WTC11 (cell line): ENCODE results near the gene ANKRD62. TPM values are rescaled to one million over a fixed set of nuclear protein-coding genes. Genes with fewer than 3 reads are reported as not detected.

Experiments
- ATAC-seq: fragments of 200-7000 bp; cut with Tn5 transposase; 2 replicates; pipeline ENCODE4 v1.10.0; 2021; ENCODE audit warnings: mild to moderate bottlenecking, moderate library complexity
- CTCF ChIA-PET: fragments of 300-600 bp; sonication (Branson Sonifier 250); formaldehyde crosslinking; loops from one replicate; lab custom pipeline; 2021; ENCODE audit warnings: antibody characterized with exemption; lab: Charles Lee
- POLR2A ChIA-PET: fragments of 350-600 bp; sonication (Branson Sonifier 250); formaldehyde crosslinking; loops from one replicate; lab custom pipeline; 2021; ENCODE audit warnings: antibody characterized with exemption; lab: Charles Lee
- DNase-seq: peaks from one replicate; pipeline ENCODE4 v3.0.0; 2021; ENCODE audit warnings: low spot score
- H3K27ac Mint-ChIP-seq: 2 replicates; pipeline ENCODE4 v1.8.0; 2021; ENCODE audit warnings: mixed read lengths
- H3K27me3 Mint-ChIP-seq: 2 replicates; pipeline ENCODE4 v1.8.0; 2021; ENCODE audit warnings: low read depth, mild to moderate bottlenecking, moderate library complexity, mixed read lengths
- H3K36me3 Mint-ChIP-seq: 2 replicates; pipeline ENCODE4 v1.8.0; 2021; ENCODE audit warnings: mixed read lengths
- H3K4me1 Mint-ChIP-seq: 2 replicates; pipeline ENCODE4 v1.8.0; 2022; ENCODE audit warnings: mixed read lengths
- H3K4me3 Mint-ChIP-seq: 2 replicates; pipeline ENCODE4 v1.8.0; 2021; ENCODE audit warnings: mild to moderate bottlenecking, moderate library complexity, mixed read lengths
- H3K9me3 Mint-ChIP-seq: 2 replicates; pipeline ENCODE4 v1.8.0; 2021; ENCODE audit warnings: mixed read lengths
- ATF1 ChIP-seq: sonication (generic); formaldehyde crosslinking; IDR thresholded peaks from 2 replicates; pipeline ENCODE4 v1.8.1; 2023; ENCODE audit warnings: mild to moderate bottlenecking, moderate library complexity, missing genetic modification reagents
- FOXK1 ChIP-seq: sonication (generic); formaldehyde crosslinking; IDR thresholded peaks from 2 replicates; pipeline ENCODE4 v1.8.0; 2022; ENCODE audit warnings: mild to moderate bottlenecking, moderate library complexity, missing genetic modification reagents
- JUN ChIP-seq: sonication (generic); formaldehyde crosslinking; IDR thresholded peaks from 2 replicates; pipeline ENCODE4 v1.8.0; 2023; ENCODE audit warnings: mild to moderate bottlenecking, missing genetic modification reagents
- KAT7 ChIP-seq: sonication (generic); formaldehyde crosslinking; IDR thresholded peaks from 2 replicates; pipeline ENCODE4 v1.8.1; 2023; ENCODE audit warnings: missing genetic modification reagents, mild to moderate bottlenecking, borderline replicate concordance
- NFYB ChIP-seq: sonication (generic); formaldehyde crosslinking; conservative IDR thresholded peaks from 2 replicates; pipeline ENCODE4 v1.8.0; 2022; ENCODE audit warnings: low read depth, missing genetic modification reagents
- NR3C1 ChIP-seq: sonication (generic); formaldehyde crosslinking; conservative IDR thresholded peaks from 2 replicates; pipeline ENCODE4 v1.8.1; 2023; ENCODE audit warnings: low read depth, mild to moderate bottlenecking, missing genetic modification reagents
- OVOL2 ChIP-seq: fragments of 250-450 bp; sonication (Bioruptor Pico); IDR thresholded peaks from 2 replicates; pipeline ENCODE4 v1.9.0; 2021; ENCODE audit warnings: mild to moderate bottlenecking, borderline replicate concordance
- TCF7 ChIP-seq: sonication (generic); formaldehyde crosslinking; IDR thresholded peaks from 2 replicates; pipeline ENCODE4 v1.8.0; 2022; ENCODE audit warnings: mild to moderate bottlenecking, low read depth, missing genetic modification reagents, moderate library complexity
- ZBTB21 ChIP-seq: sonication (generic); formaldehyde crosslinking; IDR thresholded peaks from 2 replicates; pipeline ENCODE4 v1.8.1; 2023; ENCODE audit warnings: mild to moderate bottlenecking, missing genetic modification reagents, borderline replicate concordance
- ZNF138 ChIP-seq: sonication (generic); formaldehyde crosslinking; conservative IDR thresholded peaks from 2 replicates; pipeline ENCODE4 v1.8.1; 2022; ENCODE audit warnings: mild to moderate bottlenecking, moderate library complexity, missing genetic modification reagents
- ZNF219 ChIP-seq: sonication (generic); formaldehyde crosslinking; IDR thresholded peaks from 2 replicates; pipeline ENCODE4 v1.8.0; 2023; ENCODE audit warnings: missing genetic modification reagents, mild to moderate bottlenecking, borderline replicate concordance
- ZNF317 ChIP-seq: sonication (generic); formaldehyde crosslinking; IDR thresholded peaks from 2 replicates; pipeline ENCODE4 v1.8.1; 2023; ENCODE audit warnings: low read depth, mild to moderate bottlenecking, moderate library complexity, missing genetic modification reagents, borderline replicate concordance
- ZNF671 ChIP-seq: fragments of 250-450 bp; sonication (Bioruptor Pico); IDR thresholded peaks from 2 replicates; pipeline ENCODE4 v1.8.0; 2021; ENCODE audit warnings: mild to moderate bottlenecking
- total RNA-seq: library from RNA; stranded (reverse); gene quantifications from 3 replicates; pipeline ENCODE4 v1.2.3, GENCODE V29; 2021
- TF ChIP-seq, protein P1 (sequence below): fragments of 250-450 bp; sonication (Bioruptor Pico); IDR thresholded peaks from 2 replicates; pipeline ENCODE4 v1.9.0; 2021; ENCODE audit warnings: moderate library complexity, mild to moderate bottlenecking, inconsistent platforms, borderline replicate concordance
- TF ChIP-seq, protein P2 (sequence below): sonication (generic); formaldehyde crosslinking; IDR thresholded peaks from 2 replicates; pipeline ENCODE4 v1.8.0; 2022; ENCODE audit warnings: mild to moderate bottlenecking, missing genetic modification reagents
- TF ChIP-seq, protein P3 (sequence below): sonication (generic); formaldehyde crosslinking; IDR thresholded peaks from 2 replicates; pipeline ENCODE4 v1.8.1; 2023; ENCODE audit warnings: mild to moderate bottlenecking, missing genetic modification reagents, borderline replicate concordance
- TF ChIP-seq, protein P4 (sequence below): sonication (generic); formaldehyde crosslinking; IDR thresholded peaks from 2 replicates; pipeline ENCODE4 v1.8.1; 2022; ENCODE audit warnings: low read depth, mild to moderate bottlenecking, moderate library complexity, missing genetic modification reagents, borderline replicate concordance
- TF ChIP-seq, protein P5 (sequence below): sonication (generic); formaldehyde crosslinking; IDR thresholded peaks from 2 replicates; pipeline ENCODE4 v1.8.0; 2023; ENCODE audit warnings: missing genetic modification reagents

The ANKRD62 gene
- total RNA-seq, 1 experiment from 2014 or later: not detected

DNA sequence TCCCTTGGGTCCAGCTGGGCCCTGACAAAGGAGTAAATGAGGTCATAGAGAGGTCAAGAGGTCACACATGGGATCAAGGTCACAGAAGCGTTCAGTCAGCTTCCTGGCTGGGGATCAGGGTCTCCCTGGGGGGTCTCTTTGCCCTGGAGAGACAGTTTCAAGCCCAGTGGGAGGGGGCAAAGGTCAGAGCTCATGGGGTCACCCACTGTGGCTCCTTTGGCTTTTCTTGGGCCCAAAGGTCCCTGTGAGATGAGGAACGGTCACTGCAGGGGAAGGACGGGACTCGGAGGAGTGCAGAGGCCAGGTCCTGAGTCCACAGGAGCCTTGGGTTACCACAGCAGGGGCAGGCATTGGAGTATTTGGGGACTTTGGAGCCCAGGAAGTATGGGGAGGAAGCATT is 30.7 kb upstream of the ANKRD62 start (continued):
- TF ChIP-seq, protein P1, sequence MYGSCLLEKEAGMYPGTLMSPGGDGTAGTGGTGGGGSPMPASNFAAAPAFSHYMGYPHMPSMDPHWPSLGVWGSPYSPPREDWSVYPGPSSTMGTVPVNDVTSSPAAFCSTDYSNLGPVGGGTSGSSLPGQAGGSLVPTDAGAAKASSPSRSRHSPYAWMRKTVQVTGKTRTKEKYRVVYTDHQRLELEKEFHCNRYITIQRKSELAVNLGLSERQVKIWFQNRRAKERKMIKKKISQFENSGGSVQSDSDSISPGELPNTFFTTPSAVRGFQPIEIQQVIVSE: no peak
- TF ChIP-seq ZNF317 (CRISPR knock-in tag): no peak

DNA sequence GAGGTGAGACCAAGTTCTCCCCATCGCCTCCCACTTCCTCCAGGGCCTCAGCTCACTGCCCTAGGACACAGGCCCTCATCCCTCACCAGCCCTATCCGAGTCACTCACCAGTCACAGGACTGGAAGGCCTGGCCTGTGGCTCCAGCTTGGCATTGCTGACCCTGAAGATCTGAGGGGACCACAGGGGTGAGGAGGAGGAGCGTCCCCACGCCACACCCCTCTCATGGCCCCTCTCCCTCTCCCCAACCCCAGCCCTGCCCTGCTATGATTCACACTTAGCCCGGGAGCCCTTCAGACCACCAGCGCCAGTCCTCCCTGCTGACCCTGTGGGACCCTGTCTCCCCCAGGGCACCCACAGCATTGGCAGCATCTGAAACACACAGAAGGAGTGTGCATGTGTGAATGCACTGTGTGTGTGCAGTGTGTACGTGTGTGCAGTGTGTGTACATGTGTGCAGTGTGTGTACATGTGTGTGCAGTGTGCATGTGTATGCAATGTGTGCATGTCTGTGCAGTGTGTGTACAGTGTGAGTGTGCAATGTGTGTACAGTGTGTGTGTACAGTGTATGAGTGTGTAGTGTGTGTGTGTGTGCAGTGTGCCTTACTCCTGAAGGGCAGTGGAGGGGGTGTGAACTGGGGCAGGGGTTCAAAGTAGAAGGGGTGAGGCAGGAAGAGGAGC is 29.4 kb upstream of the ANKRD62 start:
- Mint-ChIP-seq H3K36me3 (no peaks in the 10 kb centered on the region), H3K4me3 (no peak overlapping the region), H3K27me3 (no peaks in the 10 kb centered on the region), H3K9me3 (no peaks in the 10 kb centered on the region), H3K4me1 (no peaks in the 10 kb centered on the region), H3K27ac (no peak overlapping the region)
- DNase-seq (no peak), ATAC-seq (no peak)
- POLR2A ChIA-PET: no interaction called here
- CTCF ChIA-PET: no interaction called here
- TF ChIP-seq ZNF219: no peak
- TF ChIP-seq, protein P2, sequence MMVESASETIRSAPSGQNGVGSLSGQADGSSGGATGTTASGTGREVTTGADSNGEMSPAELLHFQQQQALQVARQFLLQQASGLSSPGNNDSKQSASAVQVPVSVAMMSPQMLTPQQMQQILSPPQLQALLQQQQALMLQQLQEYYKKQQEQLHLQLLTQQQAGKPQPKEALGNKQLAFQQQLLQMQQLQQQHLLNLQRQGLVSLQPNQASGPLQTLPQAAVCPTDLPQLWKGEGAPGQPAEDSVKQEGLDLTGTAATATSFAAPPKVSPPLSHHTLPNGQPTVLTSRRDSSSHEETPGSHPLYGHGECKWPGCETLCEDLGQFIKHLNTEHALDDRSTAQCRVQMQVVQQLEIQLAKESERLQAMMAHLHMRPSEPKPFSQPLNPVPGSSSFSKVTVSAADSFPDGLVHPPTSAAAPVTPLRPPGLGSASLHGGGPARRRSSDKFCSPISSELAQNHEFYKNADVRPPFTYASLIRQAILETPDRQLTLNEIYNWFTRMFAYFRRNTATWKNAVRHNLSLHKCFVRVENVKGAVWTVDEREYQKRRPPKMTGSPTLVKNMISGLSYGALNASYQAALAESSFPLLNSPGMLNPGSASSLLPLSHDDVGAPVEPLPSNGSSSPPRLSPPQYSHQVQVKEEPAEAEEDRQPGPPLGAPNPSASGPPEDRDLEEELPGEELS (CRISPR knock-in tag): no peak
- no peak for TF ChIP-seq KAT7 (CRISPR knock-in tag)
- TF ChIP-seq, protein P3, sequence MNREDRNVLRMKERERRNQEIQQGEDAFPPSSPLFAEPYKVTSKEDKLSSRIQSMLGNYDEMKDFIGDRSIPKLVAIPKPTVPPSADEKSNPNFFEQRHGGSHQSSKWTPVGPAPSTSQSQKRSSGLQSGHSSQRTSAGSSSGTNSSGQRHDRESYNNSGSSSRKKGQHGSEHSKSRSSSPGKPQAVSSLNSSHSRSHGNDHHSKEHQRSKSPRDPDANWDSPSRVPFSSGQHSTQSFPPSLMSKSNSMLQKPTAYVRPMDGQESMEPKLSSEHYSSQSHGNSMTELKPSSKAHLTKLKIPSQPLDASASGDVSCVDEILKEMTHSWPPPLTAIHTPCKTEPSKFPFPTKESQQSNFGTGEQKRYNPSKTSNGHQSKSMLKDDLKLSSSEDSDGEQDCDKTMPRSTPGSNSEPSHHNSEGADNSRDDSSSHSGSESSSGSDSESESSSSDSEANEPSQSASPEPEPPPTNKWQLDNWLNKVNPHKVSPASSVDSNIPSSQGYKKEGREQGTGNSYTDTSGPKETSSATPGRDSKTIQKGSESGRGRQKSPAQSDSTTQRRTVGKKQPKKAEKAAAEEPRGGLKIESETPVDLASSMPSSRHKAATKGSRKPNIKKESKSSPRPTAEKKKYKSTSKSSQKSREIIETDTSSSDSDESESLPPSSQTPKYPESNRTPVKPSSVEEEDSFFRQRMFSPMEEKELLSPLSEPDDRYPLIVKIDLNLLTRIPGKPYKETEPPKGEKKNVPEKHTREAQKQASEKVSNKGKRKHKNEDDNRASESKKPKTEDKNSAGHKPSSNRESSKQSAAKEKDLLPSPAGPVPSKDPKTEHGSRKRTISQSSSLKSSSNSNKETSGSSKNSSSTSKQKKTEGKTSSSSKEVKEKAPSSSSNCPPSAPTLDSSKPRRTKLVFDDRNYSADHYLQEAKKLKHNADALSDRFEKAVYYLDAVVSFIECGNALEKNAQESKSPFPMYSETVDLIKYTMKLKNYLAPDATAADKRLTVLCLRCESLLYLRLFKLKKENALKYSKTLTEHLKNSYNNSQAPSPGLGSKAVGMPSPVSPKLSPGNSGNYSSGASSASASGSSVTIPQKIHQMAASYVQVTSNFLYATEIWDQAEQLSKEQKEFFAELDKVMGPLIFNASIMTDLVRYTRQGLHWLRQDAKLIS (CRISPR knock-in tag): no peak
- no peak for TF ChIP-seq NR3C1 (CRISPR knock-in tag)
- TF ChIP-seq JUN (CRISPR knock-in tag): no peak
- TF ChIP-seq ATF1: no peak
- no peak for TF ChIP-seq NFYB
- no peak for TF ChIP-seq ZNF671 (CRISPR knock-in tag)
- TF ChIP-seq, protein P4, sequence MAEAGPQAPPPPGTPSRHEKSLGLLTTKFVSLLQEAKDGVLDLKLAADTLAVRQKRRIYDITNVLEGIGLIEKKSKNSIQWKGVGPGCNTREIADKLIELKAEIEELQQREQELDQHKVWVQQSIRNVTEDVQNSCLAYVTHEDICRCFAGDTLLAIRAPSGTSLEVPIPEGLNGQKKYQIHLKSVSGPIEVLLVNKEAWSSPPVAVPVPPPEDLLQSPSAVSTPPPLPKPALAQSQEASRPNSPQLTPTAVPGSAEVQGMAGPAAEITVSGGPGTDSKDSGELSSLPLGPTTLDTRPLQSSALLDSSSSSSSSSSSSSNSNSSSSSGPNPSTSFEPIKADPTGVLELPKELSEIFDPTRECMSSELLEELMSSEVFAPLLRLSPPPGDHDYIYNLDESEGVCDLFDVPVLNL (CRISPR knock-in tag): no peak
- TF ChIP-seq FOXK1 (CRISPR knock-in tag): no peak
- TF ChIP-seq, protein P5, sequence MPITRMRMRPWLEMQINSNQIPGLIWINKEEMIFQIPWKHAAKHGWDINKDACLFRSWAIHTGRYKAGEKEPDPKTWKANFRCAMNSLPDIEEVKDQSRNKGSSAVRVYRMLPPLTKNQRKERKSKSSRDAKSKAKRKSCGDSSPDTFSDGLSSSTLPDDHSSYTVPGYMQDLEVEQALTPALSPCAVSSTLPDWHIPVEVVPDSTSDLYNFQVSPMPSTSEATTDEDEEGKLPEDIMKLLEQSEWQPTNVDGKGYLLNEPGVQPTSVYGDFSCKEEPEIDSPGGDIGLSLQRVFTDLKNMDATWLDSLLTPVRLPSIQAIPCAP: no peak
- no peak for TF ChIP-seq ZNF138 (CRISPR knock-in tag)
- no peak for TF ChIP-seq TCF7 (CRISPR knock-in tag)
- no peak for TF ChIP-seq OVOL2 (CRISPR knock-in tag)
- no peak for TF ChIP-seq ZBTB21 (CRISPR knock-in tag)
